Ishikawa (cell line): ENCODE results near the gene HS2ST1.

Source experiments
- CEBPB ChIP-seq: IDR thresholded peaks from 2 replicates; pipeline ENCODE4 v1.6.1; 2012
- CREB1 ChIP-seq: IDR thresholded peaks from 2 replicates; pipeline ENCODE4 v1.6.1; 2012; ENCODE audit warnings: low read depth
- EGR1 ChIP-seq: IDR thresholded peaks from 2 replicates; pipeline ENCODE4 v1.6.1; 2012
- EP300 ChIP-seq: IDR thresholded peaks from 2 replicates; pipeline ENCODE4 v1.6.1; 2012; ENCODE audit warnings: borderline replicate concordance
- FOXM1 ChIP-seq: IDR thresholded peaks from 2 replicates; pipeline ENCODE4 v1.6.1; 2012; ENCODE audit warnings: low read depth, borderline replicate concordance
- NFIC ChIP-seq: IDR thresholded peaks from 2 replicates; pipeline ENCODE4 v1.6.1; 2012
- RAD21 ChIP-seq: IDR thresholded peaks from 2 replicates; pipeline ENCODE4 v1.6.1; 2012; ENCODE audit warnings: low read depth
- REST ChIP-seq: IDR thresholded peaks from 2 replicates; pipeline ENCODE4 v1.6.1; 2012; ENCODE audit warnings: low read depth, mild to moderate bottlenecking
- TAF1 ChIP-seq: IDR thresholded peaks from 2 replicates; pipeline ENCODE4 v1.6.1; 2012; ENCODE audit warnings: low read depth, mild to moderate bottlenecking
- TCF12 ChIP-seq: IDR thresholded peaks from 2 replicates; pipeline ENCODE4 v1.6.1; 2012; ENCODE audit warnings: low read depth
- YY1 ChIP-seq: IDR thresholded peaks from 2 replicates; pipeline ENCODE4 v1.6.1; 2012; ENCODE audit warnings: low read depth
- ZBTB7A ChIP-seq: IDR thresholded peaks from 2 replicates; pipeline ENCODE4 v1.6.1; 2012; ENCODE audit warnings: low read depth
- TF ChIP-seq, protein P1 (sequence below): IDR thresholded peaks from 2 replicates; pipeline ENCODE4 v1.6.1; 2012
- TF ChIP-seq, protein P2 (sequence below): IDR thresholded peaks from 2 replicates; pipeline ENCODE4 v1.6.1; 2012

The HS2ST1 gene

GRCh38 chr1:86914998-86915736, 732 bp downstream of the HS2ST1 start:
- TF ChIP-seq, protein P1, sequence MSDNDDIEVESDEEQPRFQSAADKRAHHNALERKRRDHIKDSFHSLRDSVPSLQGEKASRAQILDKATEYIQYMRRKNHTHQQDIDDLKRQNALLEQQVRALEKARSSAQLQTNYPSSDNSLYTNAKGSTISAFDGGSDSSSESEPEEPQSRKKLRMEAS, result peak; percentile 53; the same call in 1 of the 2 replicates
- TF ChIP-seq FOXM1 (no peak), ZBTB7A (0 out of 2 replicates have a peak, but pooled peaks have one; percentile 50)

DNA sequence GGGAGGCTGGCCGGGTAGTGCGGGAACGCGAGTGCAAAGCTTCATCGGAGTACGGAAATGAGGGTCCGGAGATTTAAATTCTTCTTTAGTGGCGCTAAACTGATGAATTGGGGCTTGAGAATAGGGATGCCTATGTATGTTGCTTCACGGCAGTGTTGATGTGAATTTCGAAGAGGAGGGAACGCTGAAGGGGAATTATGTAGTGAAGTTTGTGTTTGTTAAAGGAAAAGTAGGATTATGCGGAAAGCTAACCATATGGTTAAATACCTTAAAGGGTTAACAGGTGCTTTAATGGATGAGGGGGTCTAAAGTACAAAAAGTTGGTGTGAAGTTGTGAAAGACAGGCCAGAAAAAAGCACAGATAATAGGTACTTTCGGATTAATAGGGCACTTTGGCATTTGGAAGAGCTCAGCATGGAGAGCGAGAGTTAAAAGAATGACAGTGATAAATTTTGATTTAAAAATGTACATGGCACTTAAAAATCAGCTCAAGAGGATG, 1.4 kb downstream of the HS2ST1 start:
- TF ChIP-seq TAF1 (no peak), NFIC (no peak), ZBTB7A (no peak), EP300 (no peak), RAD21 (no peak), YY1 (no peak), CREB1 (no peak), CEBPB (no peak)
- TF ChIP-seq, protein P2, sequence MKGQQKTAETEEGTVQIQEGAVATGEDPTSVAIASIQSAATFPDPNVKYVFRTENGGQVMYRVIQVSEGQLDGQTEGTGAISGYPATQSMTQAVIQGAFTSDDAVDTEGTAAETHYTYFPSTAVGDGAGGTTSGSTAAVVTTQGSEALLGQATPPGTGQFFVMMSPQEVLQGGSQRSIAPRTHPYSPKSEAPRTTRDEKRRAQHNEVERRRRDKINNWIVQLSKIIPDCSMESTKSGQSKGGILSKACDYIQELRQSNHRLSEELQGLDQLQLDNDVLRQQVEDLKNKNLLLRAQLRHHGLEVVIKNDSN, result no peak
- TF ChIP-seq, protein P1, result no peak

GRCh38 chr1:86916752-86917151, 2.3 kb downstream of the HS2ST1 start:
- no peak for TF ChIP-seq TCF12
- TF ChIP-seq ZBTB7A, result no peak
- TF ChIP-seq REST, result no peak
- TF ChIP-seq EP300, result no peak
- TF ChIP-seq, protein P1, result no peak
- TF ChIP-seq CREB1, result no peak
- TF ChIP-seq NFIC, result no peak
- TF ChIP-seq EGR1, result no peak
- no peak for TF ChIP-seq YY1
- no peak for TF ChIP-seq FOXM1
- TF ChIP-seq CEBPB, result no peak
- TF ChIP-seq, protein P2, result no peak
- no peak for TF ChIP-seq RAD21

GRCh38 chr1:86922445-86922844, 8.0 kb downstream of the HS2ST1 start:
- TF ChIP-seq CREB1 (no peak), TCF12 (no peak), EGR1 (no peak), TAF1 (no peak), FOXM1 (no peak), CEBPB (no peak), RAD21 (no peak)
- TF ChIP-seq, protein P1, result no peak
- TF ChIP-seq, protein P2, result no peak

DNA sequence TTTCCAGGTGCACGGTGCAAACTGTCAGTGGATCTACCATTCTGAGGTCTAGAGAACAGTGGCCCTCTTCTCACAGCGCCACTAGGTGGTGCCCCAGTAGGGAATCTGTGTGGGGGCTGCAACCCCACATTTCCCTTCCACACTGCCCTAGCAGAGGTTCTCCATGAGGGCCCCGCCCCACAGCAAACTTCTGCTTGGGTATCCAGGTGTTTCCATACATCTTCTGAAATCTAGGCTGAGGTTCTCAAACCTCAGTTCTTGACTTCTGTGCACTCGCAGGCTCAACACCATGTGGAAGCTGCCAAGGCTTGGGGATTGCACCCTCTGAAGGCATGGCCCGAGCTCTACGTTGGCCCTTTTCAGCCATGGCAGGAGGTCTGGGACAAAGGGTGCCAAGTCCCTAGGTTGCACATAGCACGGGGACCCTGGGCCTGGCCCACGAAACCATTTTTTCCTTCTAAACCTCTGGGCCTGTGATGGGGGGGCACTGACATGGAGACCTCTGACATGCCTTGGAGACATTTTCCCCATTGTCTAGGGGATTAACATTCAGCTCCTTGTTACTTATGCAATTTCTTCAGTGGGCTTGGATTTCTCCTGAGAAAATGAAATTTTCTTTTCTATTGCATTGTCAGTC, 10.0 kb downstream of the HS2ST1 start:
- TF ChIP-seq REST, result no peak
